Left ventricle myocardium inferior (tissue), 1 donor: Measurements from ENCODE around the gene MAP3K4. TPM values are rescaled to one million over a fixed set of nuclear protein-coding genes. Genes with fewer than 3 reads are reported as not detected.
A peak's percentile ranks its signal among the peaks of the same experiment; 100 is the strongest.

ENCODE experiments used
- DNase-seq: peaks from one replicate; pipeline ENCODE4 v3.0.0-alpha.2; 2020
- H3K27ac ChIP-seq: fragments of 200-600 bp; replicated peaks from 2 replicates; pipeline ENCODE4 v1.8.0; 2021
- H3K27me3 ChIP-seq: fragments of 200-600 bp; 2 replicates; pipeline ENCODE4 v1.8.0; 2021; ENCODE audit warnings: low read depth
- H3K36me3 ChIP-seq: fragments of 200-600 bp; 2 replicates; pipeline ENCODE4 v1.8.0; 2021
- H3K4me1 ChIP-seq: fragments of 200-600 bp; 2 replicates; pipeline ENCODE4 v1.8.0; 2021
- H3K4me3 ChIP-seq: fragments of 200-600 bp; 2 replicates; pipeline ENCODE4 v1.8.0; 2021; ENCODE audit warnings: mild to moderate bottlenecking, moderate library complexity
- H3K9me3 ChIP-seq: fragments of 200-600 bp; replicated peaks from 2 replicates; pipeline ENCODE4 v1.8.0; 2021
- CTCF ChIP-seq: fragments of 200-600 bp; IDR thresholded peaks from 2 replicates; pipeline ENCODE4 v1.8.0; 2021; ENCODE audit warnings: antibody characterized with exemption, mild to moderate bottlenecking, borderline replicate concordance
- intact Hi-C: fragments of 100-400 bp; cut with micrococcal nuclease; formaldehyde crosslinking; loops from one replicate; pipeline ENCODE4 v1.11.0; 2022
- total RNA-seq: library from RNA; stranded (reverse); fragmentation: NEBNext Ultra II Directional; extraction: Animal tissue kit (Norgen Biotek cat#: 25700); gene quantifications from one replicate; pipeline ENCODE4 v1.2.1, GENCODE V29; 2021
- donor health status: DM: no; HTN: yes; CAD: no; lungs with severe emphysema.

Gene MAP3K4
- total RNA-seq, 1 donor from 2014 or later, result 37.1 TPM

- intact Hi-C loops, result no loop called here
Measured at GRCh38 chr6:161154796-161155335, 163.3 kb downstream of the MAP3K4 start.

GRCh38 chr6:161161121-161161520 is 169.6 kb downstream of the MAP3K4 start:
- no peak for DNase-seq
- peaks cover 33% of the 10 kb centered on the region for H3K36me3 ChIP-seq
- H3K4me1 ChIP-seq, result peaks cover 27% of the 10 kb centered on the region
- H3K4me3 ChIP-seq, result no peak overlapping the region
- H3K27me3 ChIP-seq, result no peaks in the 10 kb centered on the region
- intact Hi-C loops, result no loop called here
- peaks cover 11% of the 10 kb centered on the region for H3K9me3 ChIP-seq
- TF ChIP-seq CTCF, result no peak
- no peak overlapping the region for H3K27ac ChIP-seq

More at GRCh38 chr6:161154796-161155335, 163.3 kb downstream of the MAP3K4 start:
- Histone ChIP-seq H3K36me3 (peaks cover 10% of the 10 kb centered on the region), H3K4me1 (peaks cover 7% of the 10 kb centered on the region), H3K4me3 (no peak overlapping the region), H3K9me3 (peaks cover 11% of the 10 kb centered on the region), H3K27ac (no peak overlapping the region), H3K27me3 (no peaks in the 10 kb centered on the region)
- DNase-seq, result no peak
- no peak for TF ChIP-seq CTCF

- H3K4me1 ChIP-seq, result peaks cover 27% of the 10 kb centered on the region
- TF ChIP-seq CTCF, result no peak
- no peak for DNase-seq
- peaks cover 4% of the 10 kb centered on the region for H3K9me3 ChIP-seq
- peak overlapping the region; percentile 36 for H3K27ac ChIP-seq
- peaks cover 30% of the 10 kb centered on the region for H3K36me3 ChIP-seq
- intact Hi-C loops, result no loop called here
- no peaks in the 10 kb centered on the region for H3K27me3 ChIP-seq
- H3K4me3 ChIP-seq, result no peak overlapping the region
Measured at GRCh38 chr6:161161889-161162624, 170.5 kb downstream of the MAP3K4 start.

GRCh38 chr6:161162722-161163121 is 171.2 kb downstream of the MAP3K4 start:
- Histone ChIP-seq H3K4me3 (no peak overlapping the region), H3K27ac (no peak overlapping the region), H3K27me3 (no peaks in the 10 kb centered on the region), H3K4me1 (peaks cover 27% of the 10 kb centered on the region), H3K36me3 (peaks cover 24% of the 10 kb centered on the region), H3K9me3 (no peaks in the 10 kb centered on the region)
- no peak for DNase-seq
- TF ChIP-seq CTCF, result no peak
- intact Hi-C loops, result no loop called here

GRCh38 chr6:161163466-161164181 is 172.1 kb downstream of the MAP3K4 start:
- peaks cover 27% of the 10 kb centered on the region for H3K4me1 ChIP-seq
- H3K36me3 ChIP-seq, result peaks cover 23% of the 10 kb centered on the region
- no peak overlapping the region for H3K27ac ChIP-seq
- H3K4me3 ChIP-seq, result no peak overlapping the region
- no peaks in the 10 kb centered on the region for H3K27me3 ChIP-seq
- no peak for DNase-seq
- H3K9me3 ChIP-seq, result no peaks in the 10 kb centered on the region
- intact Hi-C loops, result no loop called here
- TF ChIP-seq CTCF, result no peak
